BJ (cell line): ENCODE results near the gene LRRC57. TPM values are rescaled to one million over a fixed set of nuclear protein-coding genes. Genes with fewer than 3 reads are reported as not detected.

Experiments used
- CTCF ChIA-PET: fragments of 350-600 bp; formaldehyde crosslinking; extraction: SDS; loops from one replicate; lab custom pipeline; 2021; ENCODE audit warnings: antibody characterized with exemption, inconsistent platforms; lab: Yijun Ruan, JAX
- POLR2A ChIA-PET: fragments of 300-600 bp; sonication (Branson Sonifier 250); formaldehyde crosslinking; extraction: SDS; loops from one replicate; lab custom pipeline; 2021; ENCODE audit warnings: antibody characterized with exemption; lab: Charles Lee
- DNase-seq: peaks from one replicate; pipeline ENCODE4 v3.0.0-alpha.2; 2011; ENCODE audit warnings: low read depth
- H3K27me3 ChIP-seq: 2 replicates; pipeline ENCODE4 v1.6.0; 2011; ENCODE audit warnings: low read length; ENCODE audit not compliant: control insufficient read depth, insufficient read depth
- H3K36me3 ChIP-seq: 2 replicates; pipeline ENCODE4 v1.5.1; 2011; ENCODE audit warnings: low read length; ENCODE audit not compliant: control insufficient read depth, insufficient read depth
- H3K4me3 ChIP-seq: 2 replicates; pipeline ENCODE4 v1.5.1; 2011; ENCODE audit warnings: low read depth, mild to moderate bottlenecking, control low read depth, low read length
- polyA minus RNA-seq: library from RNA; depleted of rRNA, polyadenylated mRNA; stranded (reverse); fragments of >200 nt; gene quantifications from 2 replicates; pipeline ENCODE4 v1.2.3, GENCODE V29; 2011; rRNA and poly(A)+ RNA removed
- polyA plus RNA-seq: library from polyadenylated mRNA; depleted of rRNA; stranded (reverse); fragments of >200 nt; gene quantifications from 2 replicates; pipeline ENCODE4 v1.2.3, GENCODE V29; 2011; rRNA removed
- TF ChIP-seq, protein P1 (sequence below): IDR thresholded peaks from 2 replicates; pipeline ENCODE4 v1.5.1; 2011; ENCODE audit warnings: low read depth, mild to moderate bottlenecking, control low read depth, inconsistent platforms, low read length, moderate library complexity; ENCODE audit not compliant: insufficient read depth

The LRRC57 gene
- polyA plus RNA-seq, result 11.5 and 19.3 TPM in 2 replicates
- 4.2 and 4.4 TPM in 2 replicates for polyA minus RNA-seq

DNA sequence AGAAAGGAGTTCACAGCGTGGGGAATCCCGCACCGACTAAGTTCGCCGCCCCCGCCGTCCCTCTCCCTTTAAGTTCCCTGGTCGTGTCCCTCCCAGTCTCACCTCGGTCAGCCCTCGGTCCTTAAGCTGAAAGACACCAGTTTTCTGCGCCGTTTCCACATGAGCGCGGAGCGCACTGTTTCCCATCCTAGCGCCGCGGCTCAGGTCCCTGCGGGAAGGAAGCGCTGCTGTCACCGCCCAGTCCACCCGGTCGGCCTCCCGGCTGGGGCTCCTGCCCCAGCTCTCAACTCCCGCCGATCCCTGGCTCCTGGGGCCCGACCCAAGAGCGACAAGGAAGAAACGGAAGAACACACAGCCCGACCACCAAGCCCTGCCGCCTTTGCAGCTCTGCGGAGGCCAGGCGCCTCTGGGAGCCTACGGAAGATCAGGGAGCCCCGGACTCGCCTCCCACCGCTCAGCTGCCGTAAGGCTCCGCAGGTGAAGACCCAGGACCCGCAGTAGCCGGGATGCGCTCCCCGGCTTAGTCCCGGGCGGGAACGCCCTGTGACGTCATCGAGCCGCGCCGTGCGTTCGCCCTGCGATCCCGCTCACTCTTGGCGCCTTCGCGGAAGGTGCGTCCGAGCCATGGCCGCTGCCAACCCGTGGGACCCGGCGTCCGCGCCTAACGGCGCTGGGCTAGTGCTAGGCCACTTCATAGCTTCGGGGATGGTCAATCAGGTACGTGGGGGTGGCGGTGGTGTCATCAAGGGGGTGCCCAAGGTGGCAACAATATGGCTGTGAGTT, at the start of gene LRRC57, which contains the start of gene HAUS2:
Gene LRRC57, minus strand, starts transcription at position 545 of the 783 bp plus-strand sequence. Its CDS starts 359 bp downstream, at position 186.
Gene HAUS2, plus strand, starts transcription at position 590 of the 783 bp plus-strand sequence. Its CDS starts 35 bp downstream, at position 625.
- CTCF ChIA-PET, result interaction anchor here (0.8 to 1.6 kb wide), 3 partner anchors 98 to 103 kb away, joined by 3 to 5 read pairs (median 4); no protein-coding TSS in a partner anchor
- peak; percentile 16 for DNase-seq
- TF ChIP-seq, protein P1, sequence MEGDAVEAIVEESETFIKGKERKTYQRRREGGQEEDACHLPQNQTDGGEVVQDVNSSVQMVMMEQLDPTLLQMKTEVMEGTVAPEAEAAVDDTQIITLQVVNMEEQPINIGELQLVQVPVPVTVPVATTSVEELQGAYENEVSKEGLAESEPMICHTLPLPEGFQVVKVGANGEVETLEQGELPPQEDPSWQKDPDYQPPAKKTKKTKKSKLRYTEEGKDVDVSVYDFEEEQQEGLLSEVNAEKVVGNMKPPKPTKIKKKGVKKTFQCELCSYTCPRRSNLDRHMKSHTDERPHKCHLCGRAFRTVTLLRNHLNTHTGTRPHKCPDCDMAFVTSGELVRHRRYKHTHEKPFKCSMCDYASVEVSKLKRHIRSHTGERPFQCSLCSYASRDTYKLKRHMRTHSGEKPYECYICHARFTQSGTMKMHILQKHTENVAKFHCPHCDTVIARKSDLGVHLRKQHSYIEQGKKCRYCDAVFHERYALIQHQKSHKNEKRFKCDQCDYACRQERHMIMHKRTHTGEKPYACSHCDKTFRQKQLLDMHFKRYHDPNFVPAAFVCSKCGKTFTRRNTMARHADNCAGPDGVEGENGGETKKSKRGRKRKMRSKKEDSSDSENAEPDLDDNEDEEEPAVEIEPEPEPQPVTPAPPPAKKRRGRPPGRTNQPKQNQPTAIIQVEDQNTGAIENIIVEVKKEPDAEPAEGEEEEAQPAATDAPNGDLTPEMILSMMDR, result no peak
- Histone ChIP-seq H3K36me3 (peaks cover 6% of the 10 kb centered on the region), H3K27me3 (no peaks in the 10 kb centered on the region), H3K4me3 (peak within 1 kb of the TSS; percentile 81)
- POLR2A ChIA-PET, result no interaction called here

DNA sequence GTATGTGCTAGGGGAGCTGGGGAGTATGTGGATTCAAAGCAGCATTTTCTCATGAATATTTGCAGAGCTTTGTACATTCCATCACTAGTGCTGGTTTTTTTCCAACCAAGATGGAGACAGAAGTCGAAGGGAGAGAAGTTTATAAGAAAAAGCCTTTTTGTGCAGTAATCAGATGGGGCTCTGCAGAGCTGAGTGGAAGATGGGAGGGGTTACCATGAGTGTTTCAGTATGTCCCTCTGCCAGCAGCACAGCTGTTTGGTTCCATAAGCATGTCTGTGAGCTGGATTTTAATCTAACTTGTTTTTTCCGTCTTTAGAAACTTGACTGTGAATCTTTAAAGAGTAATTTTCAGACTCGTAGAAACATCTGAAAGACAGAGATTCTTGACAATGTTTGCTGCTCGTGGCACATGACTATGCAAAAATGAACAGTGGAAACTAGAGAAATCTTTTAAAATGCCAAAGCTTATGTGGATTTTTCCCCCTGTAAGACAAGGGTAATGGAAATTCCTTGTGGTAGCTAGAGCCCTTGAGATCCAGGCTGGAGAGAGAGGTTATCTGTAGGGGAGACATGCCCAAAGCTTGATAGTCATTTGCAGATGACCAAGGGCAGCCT, 47.1 kb upstream of the LRRC57 start:
- TF ChIP-seq, protein P1, result no peak
- H3K4me3 ChIP-seq, result no peak overlapping the region
- no peaks in the 10 kb centered on the region for H3K36me3 ChIP-seq
- CTCF ChIA-PET, result interaction anchor here (0.8 to 2.4 kb wide), 4 partner anchors 10 to 38 kb away, joined by 3 to 15 read pairs (median 4); no protein-coding TSS in a partner anchor
- POLR2A ChIA-PET, result no interaction called here
- DNase-seq, result no peak
- H3K27me3 ChIP-seq, result no peaks in the 10 kb centered on the region

- H3K4me3 ChIP-seq, result no peak overlapping the region
- H3K27me3 ChIP-seq, result no peaks in the 10 kb centered on the region
- H3K36me3 ChIP-seq, result no peaks in the 10 kb centered on the region
- ChIA-PET POLR2A (interaction anchor here (0.5 kb wide), 1 partner anchor 44 kb away, joined by 3 read pairs; no protein-coding TSS in a partner anchor), CTCF (interaction anchor here (1.2 to 1.3 kb wide), 2 partner anchors 12 to 57 kb away, joined by 3 read pairs; no protein-coding TSS in a partner anchor)
- no peak for DNase-seq
- TF ChIP-seq, protein P1, result no peak
Observed at GRCh38 chr15:42594095-42594494, 45.5 kb upstream of the LRRC57 start.

GRCh38 chr15:42593143-42593542, 44.5 kb upstream of the LRRC57 start:
- Histone ChIP-seq H3K27me3 (no peaks in the 10 kb centered on the region), H3K36me3 (no peaks in the 10 kb centered on the region), H3K4me3 (no peak overlapping the region)
- ChIA-PET CTCF (interaction anchor here (0.6 to 1.9 kb wide), 6 partner anchors 11 to 63 kb away, joined by 3 to 8 read pairs (median 3); partner anchors contain the start of gene STARD9), POLR2A (no interaction called here)
- no peak for DNase-seq
- TF ChIP-seq, protein P1, result no peak
